Measurements from ENCODE around the gene ADGRF4. TPM values are rescaled to one million over a fixed set of nuclear protein-coding genes. Genes with fewer than 3 reads are reported as not detected.

ADGRF4 gene
- total RNA-seq, 1 experiment from 2014 or later, result 0.10 TPM

DNA sequence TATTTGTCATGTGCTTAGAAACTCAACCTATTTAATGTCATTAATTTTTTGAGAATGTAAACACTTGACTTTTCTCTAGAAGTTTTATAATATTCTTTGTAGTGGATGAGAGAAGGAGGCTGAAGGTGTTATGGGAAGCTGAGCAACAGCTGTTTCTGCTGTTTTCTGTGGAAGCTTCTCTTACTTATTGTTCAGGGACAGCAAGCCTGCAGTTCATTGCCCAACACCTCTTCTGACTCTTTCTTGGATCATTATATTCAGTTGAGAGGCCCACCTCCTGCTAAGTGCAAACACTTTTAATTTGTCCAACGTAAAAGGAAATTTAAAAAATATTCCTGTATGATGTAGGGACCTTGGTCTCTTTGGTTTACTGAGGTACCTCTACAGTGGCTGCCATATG is 12.0 kb upstream of the ADGRF4 start:
- H3K27me3 ChIP-seq (ENCODE audit: control insufficient read depth, insufficient read depth, low read length), result no peaks in the 10 kb centered on the region
- no peak for TF ChIP-seq SIN3A (IDR thresholded peaks at IDR 0.05; ENCODE audit: borderline replicate concordance, insufficient read depth, low read depth, low read length)
- no peak for TF ChIP-seq TCF7L2 (IDR thresholded peaks at IDR 0.05; ENCODE audit: low read depth, low read length)
- TF ChIP-seq REST (IDR thresholded peaks at IDR 0.05; ENCODE audit: insufficient read depth in 1 of 2, low read depth in 2 of 2, low read length in 1 of 2), result no peak
- no peak for TF ChIP-seq CTCF (IDR thresholded peaks at IDR 0.05)
- TF ChIP-seq POLR2AphosphoS5 (IDR thresholded peaks at IDR 0.05; ENCODE audit: low read depth, low read length), result no peak
- ChIA-PET CTCF (no interaction called here), POLR2A (no interaction called here)
- no peaks in the 10 kb centered on the region for H3K4me1 ChIP-seq (ENCODE audit: control insufficient read depth, insufficient read depth, low read length)
- in situ Hi-C loops (cut with HindIII; ENCODE audit: low pct_unique_long_range_greater_than_20kb, low sequenced_read_pairs) (no loop called here), intact Hi-C loops (cut with micrococcal nuclease; ENCODE audit: unreplicated experiment) (no loop called here)
- no TSS peak for BruUV-seq (replicated peaks)
- no peak for DNase-seq (ENCODE audit: low read depth, low spot score)
- H3K27ac ChIP-seq (ENCODE audit: low read length), result no peak overlapping the region
- ATAC-seq, result no peak
- H3K9me3 ChIP-seq (ENCODE audit: control insufficient read depth, insufficient read depth, low read depth, low read length), result no peaks in the 10 kb centered on the region
- H3K4me3 ChIP-seq (ENCODE audit: low read depth in 2 of 2, low read length in 2 of 2), result no peak overlapping the region
- no peaks in the 10 kb centered on the region for H3K36me3 ChIP-seq (ENCODE audit: control insufficient read depth, insufficient read depth, low read length)

DNA sequence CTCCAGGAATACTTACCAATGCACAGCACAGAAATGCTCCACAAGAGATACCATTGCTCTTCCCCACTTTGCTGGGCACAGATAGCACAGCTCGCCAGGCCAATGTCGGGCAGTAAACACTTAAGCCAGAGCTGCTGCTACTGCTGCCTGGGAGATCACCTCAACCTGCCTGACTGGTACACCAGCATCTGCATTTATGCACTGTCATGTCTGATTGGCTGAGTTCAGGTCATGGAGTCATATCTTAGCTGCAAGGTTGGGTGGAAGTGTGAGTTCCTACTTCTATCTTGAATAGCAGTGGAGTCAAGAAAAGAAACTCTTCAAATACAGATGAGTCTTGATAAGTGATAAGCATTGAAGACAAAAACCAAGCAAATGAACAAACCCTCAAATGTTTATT is 10.9 kb upstream of the ADGRF4 start:
- in situ Hi-C loops (cut with HindIII; ENCODE audit: low pct_unique_long_range_greater_than_20kb, low sequenced_read_pairs) (no loop called here), intact Hi-C loops (cut with micrococcal nuclease; ENCODE audit: unreplicated experiment) (no loop called here)
- BruUV-seq (replicated peaks), result no TSS peak
- no peaks in the 10 kb centered on the region for H3K9me3 ChIP-seq (ENCODE audit: control insufficient read depth, insufficient read depth, low read depth, low read length)
- ATAC-seq (no peak), DNase-seq (ENCODE audit: low read depth, low spot score) (no peak)
- H3K4me3 ChIP-seq (ENCODE audit: low read depth in 2 of 2, low read length in 2 of 2), result no peak overlapping the region
- TF ChIP-seq SIN3A (IDR thresholded peaks at IDR 0.05; ENCODE audit: borderline replicate concordance, insufficient read depth, low read depth, low read length) (no peak), REST (IDR thresholded peaks at IDR 0.05; ENCODE audit: insufficient read depth in 1 of 2, low read depth in 2 of 2, low read length in 1 of 2) (no peak)
- H3K27ac ChIP-seq (ENCODE audit: low read length), result no peak overlapping the region
- H3K4me1 ChIP-seq (ENCODE audit: control insufficient read depth, insufficient read depth, low read length), result no peaks in the 10 kb centered on the region
- CTCF ChIA-PET, result no interaction called here
- no peaks in the 10 kb centered on the region for H3K36me3 ChIP-seq (ENCODE audit: control insufficient read depth, insufficient read depth, low read length)
- H3K27me3 ChIP-seq (ENCODE audit: control insufficient read depth, insufficient read depth, low read length), result no peaks in the 10 kb centered on the region
- POLR2A ChIA-PET, result no interaction called here
